HUES64 (cell line): ENCODE measurements around the gene COL2A1.

Source experiments
- H3K27ac ChIP-seq: 2 replicates; pipeline ENCODE4 v1.7.0; 2013; ENCODE audit warnings: low read depth, low read length, inconsistent platforms
- H3K27me3 ChIP-seq: 2 replicates; pipeline ENCODE4 v1.6.1; 2013; ENCODE audit warnings: mild to moderate bottlenecking, low read length; ENCODE audit not compliant: insufficient read depth
- H3K36me3 ChIP-seq: 2 replicates; pipeline ENCODE4 v1.6.1; 2013; ENCODE audit warnings: mild to moderate bottlenecking, low read length; ENCODE audit not compliant: insufficient read depth
- H3K4me1 ChIP-seq: 2 replicates; pipeline ENCODE4 v1.6.1; 2013; ENCODE audit warnings: mild to moderate bottlenecking, low read length, moderate library complexity; ENCODE audit not compliant: insufficient read depth
- H3K4me3 ChIP-seq: 2 replicates; pipeline ENCODE4 v1.5.1; 2013; ENCODE audit warnings: mild to moderate bottlenecking, low read length, moderate library complexity
- H3K9ac ChIP-seq: 2 replicates; pipeline ENCODE4 v1.6.1; 2013; ENCODE audit warnings: mild to moderate bottlenecking, low read depth, low read length
- H3K9me3 ChIP-seq: 2 replicates; pipeline ENCODE4 v1.6.1; 2013; ENCODE audit warnings: low read depth, low read length; ENCODE audit not compliant: insufficient read depth
- WGBS: fragments of 150-250, 120-280 bp; methylation state at CpG from one replicate; pipeline ENCODE4 v1.1.7; 2013; ENCODE audit warnings: missing lambda C conversion rate; 5-methylcytosine and 5-hydroxymethylcytosine counted together

Gene COL2A1

DNA sequence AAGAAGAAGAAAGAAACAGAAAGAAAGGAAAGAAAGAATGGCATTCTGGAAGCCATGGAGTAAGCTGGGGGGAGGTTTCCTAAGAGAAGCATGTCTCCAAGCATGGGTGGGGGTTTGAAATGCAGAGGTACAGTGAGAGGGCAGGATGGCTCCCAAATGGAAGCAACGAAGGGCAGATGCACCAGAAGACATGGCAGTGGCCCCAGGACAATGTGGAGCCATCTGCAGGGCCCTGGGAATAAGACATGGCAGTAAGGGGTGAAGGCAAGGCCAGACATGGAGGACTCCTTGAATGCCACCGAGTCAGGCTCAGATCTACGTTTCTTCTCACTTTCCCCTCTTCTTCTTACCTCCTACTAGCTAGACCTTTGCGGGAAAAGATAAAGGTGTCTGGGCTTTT, 4.7 kb upstream of the COL2A1 start:
- 0 out of 2 replicates have a peak, but pooled peaks cover 5% of the 10 kb centered on the region for H3K4me1 ChIP-seq
- H3K4me3 ChIP-seq = no peak overlapping the region
- peaks cover 100% of the 10 kb centered on the region for H3K27me3 ChIP-seq
- H3K9me3 ChIP-seq = no peaks in the 10 kb centered on the region
- 60% methylated on average over 2 of the region's 4 CpGs for WGBS
- no peak overlapping the region for H3K9ac ChIP-seq
- H3K36me3 ChIP-seq = no peaks in the 10 kb centered on the region
- no peak overlapping the region for H3K27ac ChIP-seq

DNA sequence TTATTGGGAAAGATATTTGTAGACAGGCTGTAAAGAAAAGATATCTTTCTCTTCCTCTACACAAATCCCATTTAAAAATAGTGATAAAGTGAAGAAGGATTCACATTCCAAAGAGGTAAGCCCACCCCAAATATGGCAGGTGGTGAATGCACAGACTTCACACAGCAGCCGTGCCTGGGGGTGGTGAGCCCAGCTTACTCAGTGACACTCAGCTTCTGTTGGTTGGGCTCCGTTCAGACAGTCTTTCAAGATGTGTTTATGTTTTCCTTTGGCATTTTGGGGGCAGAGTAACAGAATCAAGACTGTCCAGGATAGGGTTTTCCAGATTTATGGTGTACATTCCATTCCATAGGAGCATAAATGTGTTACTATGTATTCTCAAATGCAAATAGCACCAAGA, 4.1 kb upstream of the COL2A1 start:
- Histone ChIP-seq H3K27ac (no peak overlapping the region), H3K4me3 (no peak overlapping the region), H3K4me1 (peaks cover 9% of the 10 kb centered on the region; the same call in 1 of the 2 replicates), H3K27me3 (peaks cover 100% of the 10 kb centered on the region), H3K36me3 (no peaks in the 10 kb centered on the region), H3K9me3 (no peaks in the 10 kb centered on the region), H3K9ac (no peak overlapping the region)
- 25% methylated on average over 2 of the region's 2 CpGs for WGBS

DNA sequence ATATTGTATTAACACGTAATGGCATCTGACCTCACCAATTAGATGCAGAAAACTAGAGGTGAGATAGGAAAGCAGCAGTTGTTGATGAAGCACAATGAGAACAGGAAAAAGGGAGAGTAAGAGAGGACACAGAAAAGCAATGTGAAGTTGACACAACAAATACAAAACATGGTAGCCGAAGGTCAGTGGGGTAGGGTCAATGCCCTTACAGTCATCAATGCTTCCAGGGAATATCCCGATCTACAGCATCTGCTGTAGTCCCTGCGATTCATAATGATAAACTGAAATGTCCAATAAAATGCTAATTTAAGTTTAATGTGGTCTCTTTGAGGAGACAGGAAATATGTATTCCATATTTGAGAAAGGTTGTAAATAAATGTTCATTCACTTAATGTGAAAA, 2.9 kb upstream of the COL2A1 start:
- Histone ChIP-seq H3K9me3 (no peaks in the 10 kb centered on the region), H3K9ac (no peak overlapping the region), H3K27ac (no peak overlapping the region), H3K4me1 (peaks cover 18% of the 10 kb centered on the region), H3K4me3 (no peak overlapping the region), H3K27me3 (peaks cover 100% of the 10 kb centered on the region), H3K36me3 (no peaks in the 10 kb centered on the region)
- WGBS = 93% methylated on average over 4 of the region's 4 CpGs

DNA sequence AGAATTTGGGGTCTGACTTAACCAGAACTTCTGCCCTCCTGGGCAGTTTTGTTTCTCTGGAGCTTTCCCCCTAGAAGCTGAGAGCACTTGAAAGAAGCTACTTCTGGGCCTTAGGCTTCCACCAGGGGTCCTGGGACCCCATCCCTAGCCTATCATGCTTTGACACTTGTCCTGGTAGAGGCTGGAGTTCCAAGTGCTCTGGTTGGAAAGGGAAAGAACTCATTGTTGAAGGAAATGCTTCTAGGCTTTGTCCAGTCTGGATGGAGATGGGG, 1.4 kb upstream of the COL2A1 start:
- H3K27me3 ChIP-seq = peaks cover 100% of the 10 kb centered on the region
- H3K36me3 ChIP-seq = no peaks in the 10 kb centered on the region
- no peak overlapping the region for H3K9ac ChIP-seq
- no peak overlapping the region for H3K27ac ChIP-seq
- H3K9me3 ChIP-seq = no peaks in the 10 kb centered on the region
- peak overlapping the region; percentile 55 for H3K4me3 ChIP-seq
- H3K4me1 ChIP-seq = peaks cover 25% of the 10 kb centered on the region

DNA sequence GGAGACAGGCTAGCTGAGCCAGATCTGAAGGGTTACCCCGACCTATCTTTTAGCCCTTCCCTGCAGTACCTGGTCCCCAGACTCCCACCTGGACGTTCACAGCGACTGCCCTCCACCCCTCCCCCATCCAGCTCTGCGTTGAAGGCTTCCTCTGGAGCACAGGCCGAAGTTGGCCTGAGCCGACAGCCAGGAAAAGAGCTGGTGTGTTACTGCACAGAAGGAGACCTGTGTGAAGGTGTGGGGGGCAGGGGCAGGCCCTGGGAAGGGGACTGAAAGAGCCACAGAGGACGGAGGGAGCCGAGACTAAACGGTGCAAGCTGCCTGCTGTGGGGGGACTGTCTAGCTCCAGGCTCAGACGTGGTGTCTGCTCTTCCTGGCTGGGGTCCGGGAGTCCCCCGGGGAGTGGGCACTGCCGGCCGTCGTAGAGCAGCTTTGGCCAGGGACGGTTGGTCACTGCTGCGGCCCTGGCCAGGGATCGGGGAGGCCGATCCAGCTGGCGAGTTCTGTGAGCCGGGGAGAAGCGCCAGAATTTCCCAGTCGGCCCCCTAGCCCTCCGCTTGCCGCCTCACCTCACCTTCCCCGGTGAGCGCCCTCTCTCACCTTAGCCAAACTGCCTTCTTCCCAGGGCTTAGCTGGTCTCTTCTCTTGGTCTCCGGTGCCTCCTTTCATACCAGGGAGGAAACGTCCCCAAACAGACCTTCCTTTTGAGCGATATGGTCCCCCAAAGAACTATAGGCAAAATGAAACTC, 899 bp upstream of the COL2A1 start:
- Histone ChIP-seq H3K9ac (peak overlapping the region; percentile 3), H3K27ac (no peak overlapping the region), H3K36me3 (no peaks in the 10 kb centered on the region), H3K27me3 (peaks cover 100% of the 10 kb centered on the region), H3K9me3 (no peaks in the 10 kb centered on the region), H3K4me1 (peaks cover 29% of the 10 kb centered on the region), H3K4me3 (peak overlapping the region; percentile 55)
- WGBS = 4% methylated on average over 30 of the region's 30 CpGs

DNA sequence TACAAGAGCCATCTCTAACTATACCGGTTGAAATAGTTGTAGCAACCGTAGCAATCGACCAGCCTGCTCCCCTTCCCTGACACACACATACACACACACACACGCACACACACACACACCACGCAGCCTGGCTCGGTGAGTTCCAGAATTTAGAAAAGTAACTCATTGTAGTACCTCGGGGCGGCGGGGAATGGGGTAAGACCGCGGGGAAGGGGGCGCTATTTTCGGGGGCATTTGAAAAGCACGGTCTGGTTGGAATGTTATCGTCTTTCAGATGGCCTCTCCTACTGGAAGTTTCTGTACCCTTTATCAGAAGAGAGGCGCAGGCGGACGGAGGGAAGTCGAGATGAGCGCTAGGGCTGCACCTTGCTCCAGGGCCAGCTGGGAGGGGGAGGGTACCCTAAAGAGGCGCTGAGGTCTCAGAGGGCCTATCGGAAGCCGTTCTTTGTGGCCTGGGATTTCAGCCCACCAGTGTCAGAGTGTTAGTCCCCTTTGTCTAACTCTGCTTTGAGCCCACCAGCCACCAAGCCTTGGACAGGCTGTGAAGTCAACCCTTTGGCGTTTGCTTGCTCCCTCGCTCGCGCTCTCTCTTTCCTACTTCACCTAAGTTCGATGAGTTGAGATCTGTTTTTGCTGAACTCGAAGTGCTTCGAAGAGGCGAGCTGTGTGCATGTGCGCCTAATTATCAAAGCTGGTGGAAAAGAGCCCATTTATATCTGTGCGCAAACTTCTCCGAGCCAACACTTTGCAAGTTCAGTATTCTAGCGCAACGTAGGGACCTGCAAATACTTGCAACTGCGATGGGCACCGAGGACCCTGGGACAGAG, 837 bp downstream of the COL2A1 start:
- H3K4me1 ChIP-seq = peaks cover 31% of the 10 kb centered on the region
- H3K9me3 ChIP-seq = no peaks in the 10 kb centered on the region
- H3K4me3 ChIP-seq = peak overlapping the region; percentile 55
- peaks cover 100% of the 10 kb centered on the region for H3K27me3 ChIP-seq
- H3K27ac ChIP-seq = no peak overlapping the region
- H3K9ac ChIP-seq = no peak overlapping the region; the same call in 1 of the 2 replicates
- no peaks in the 10 kb centered on the region for H3K36me3 ChIP-seq
- 7% methylated on average over 38 of the region's 38 CpGs for WGBS

DNA sequence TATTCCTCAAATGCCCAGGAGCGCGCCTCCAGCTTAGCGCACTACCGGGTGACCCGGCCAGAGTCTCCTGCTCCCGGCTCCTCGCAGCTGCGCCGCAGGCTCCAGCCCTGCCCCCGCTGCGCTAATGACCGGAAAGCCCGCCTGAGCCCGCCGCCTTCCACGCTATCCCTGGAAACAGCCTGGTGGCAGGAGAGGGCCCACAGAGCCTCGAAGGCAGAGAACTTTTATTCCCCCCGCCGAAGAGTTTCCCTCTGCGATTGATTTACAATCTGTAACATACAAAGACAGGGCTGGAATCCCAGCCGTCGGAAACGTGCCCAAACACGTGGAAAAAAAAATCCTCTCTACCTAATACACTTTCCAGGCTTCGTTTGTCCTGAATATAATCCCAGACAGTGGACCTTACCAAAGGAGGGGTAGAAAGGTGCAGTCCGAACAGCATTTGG, 1.5 kb downstream of the COL2A1 start:
- Histone ChIP-seq H3K4me1 (peaks cover 34% of the 10 kb centered on the region), H3K27me3 (peaks cover 100% of the 10 kb centered on the region), H3K9ac (no peak overlapping the region), H3K9me3 (no peaks in the 10 kb centered on the region), H3K4me3 (peak overlapping the region; percentile 55), H3K36me3 (no peaks in the 10 kb centered on the region), H3K27ac (no peak overlapping the region)
- 2% methylated on average over 26 of the region's 26 CpGs for WGBS

DNA sequence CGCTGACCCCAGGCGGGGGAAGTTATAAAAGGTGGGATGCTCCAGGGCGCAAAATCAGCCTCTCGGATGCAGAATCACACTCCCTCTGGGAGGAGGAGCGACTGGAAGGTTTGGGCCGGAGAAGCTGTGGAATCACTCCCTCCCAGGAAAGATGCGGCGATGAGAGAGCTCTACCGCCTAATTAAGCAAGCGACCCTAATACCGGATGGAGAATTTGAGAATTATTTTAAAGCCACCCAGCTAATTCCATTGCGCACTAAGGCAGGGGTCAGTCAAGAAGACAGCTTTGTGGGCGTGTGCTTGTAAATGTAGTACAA, 1.9 kb downstream of the COL2A1 start:
- Histone ChIP-seq H3K27ac (no peak overlapping the region), H3K36me3 (no peaks in the 10 kb centered on the region), H3K9me3 (no peaks in the 10 kb centered on the region), H3K4me3 (peak overlapping the region; percentile 55), H3K9ac (no peak overlapping the region), H3K4me1 (peaks cover 34% of the 10 kb centered on the region), H3K27me3 (peaks cover 100% of the 10 kb centered on the region)
- WGBS = under 1% methylated on average over 13 of the region's 13 CpGs

DNA sequence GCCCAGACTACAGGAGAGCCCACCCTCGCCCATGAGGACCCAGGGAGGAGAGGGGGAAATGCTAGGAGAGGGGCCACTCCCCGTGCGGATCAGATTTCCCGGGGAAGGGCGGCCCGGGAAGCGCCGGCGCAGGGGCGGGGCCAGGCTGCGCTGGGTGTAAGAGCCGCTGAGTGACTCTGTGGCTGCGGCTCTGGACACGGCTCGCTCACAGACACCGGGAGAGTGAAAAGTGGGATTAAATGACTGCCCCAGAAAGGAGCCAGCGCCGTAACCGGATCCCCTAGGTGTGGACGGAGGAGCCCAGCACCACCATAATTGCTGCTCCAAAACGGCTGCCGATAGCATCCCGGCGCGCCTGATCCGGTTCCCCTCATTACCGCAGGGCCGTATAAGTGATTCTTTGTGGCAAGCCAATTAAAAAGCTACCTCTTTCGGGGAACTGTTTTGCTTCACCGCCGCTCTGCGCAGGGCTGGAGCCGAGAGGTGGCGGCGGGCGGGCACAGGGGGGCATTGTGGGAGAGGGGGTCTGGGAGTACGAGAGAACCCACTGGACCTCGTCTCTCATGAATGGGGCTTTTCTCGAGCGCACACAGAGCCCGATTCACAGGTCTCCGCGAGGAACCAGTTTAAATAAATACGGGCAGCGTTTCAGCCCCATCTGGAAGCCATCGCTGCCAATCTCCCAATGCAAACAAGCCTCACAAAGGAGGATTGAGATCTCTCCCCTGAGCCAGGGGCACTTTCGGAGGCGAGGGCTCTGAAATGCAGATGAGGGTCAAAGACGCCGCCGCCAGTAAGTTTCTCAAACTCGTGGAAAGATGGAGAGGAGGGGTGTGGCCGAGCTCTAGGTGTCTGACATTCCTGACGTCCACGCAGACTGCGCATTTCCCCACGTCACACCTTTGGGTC, 2.5 kb downstream of the COL2A1 start:
- Histone ChIP-seq H3K27me3 (peaks cover 100% of the 10 kb centered on the region), H3K4me3 (peak overlapping the region; percentile 55), H3K36me3 (no peaks in the 10 kb centered on the region), H3K27ac (no peak overlapping the region), H3K9me3 (no peaks in the 10 kb centered on the region), H3K4me1 (peaks cover 34% of the 10 kb centered on the region), H3K9ac (peak overlapping the region; percentile 14; the same call in 1 of the 2 replicates)
- under 1% methylated on average over 57 of the region's 57 CpGs for WGBS

DNA sequence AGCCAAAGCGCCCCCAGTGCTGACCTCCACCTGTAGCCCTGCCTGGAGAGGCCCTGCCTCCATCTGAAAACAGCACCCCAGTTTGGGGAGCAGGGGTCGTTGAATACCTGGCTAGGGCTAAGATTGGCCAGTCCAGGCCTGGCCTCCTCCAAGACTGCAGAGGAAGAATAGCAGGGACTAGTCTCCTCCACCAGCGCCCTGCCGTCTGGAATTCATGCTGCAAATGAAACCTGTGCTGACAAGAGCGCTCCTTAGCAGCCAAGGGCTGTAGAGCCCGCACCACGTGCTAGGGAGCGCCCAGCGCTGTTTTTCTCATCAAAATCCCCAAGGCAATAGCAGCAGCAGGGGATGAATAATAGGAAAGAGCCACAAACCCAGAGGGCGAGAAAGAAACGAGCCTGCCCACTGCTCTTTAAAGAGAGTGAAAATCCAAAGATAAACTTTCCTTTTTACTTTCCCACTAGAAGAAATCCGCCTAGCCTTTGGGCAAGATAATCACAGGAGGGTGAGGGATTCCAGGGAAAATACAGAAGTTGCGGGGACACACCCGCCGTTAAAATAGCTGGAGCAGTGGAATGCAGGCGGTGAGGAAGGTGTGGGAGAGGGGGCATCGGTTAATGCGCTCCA, 3.3 kb downstream of the COL2A1 start:
- H3K27ac ChIP-seq = no peak overlapping the region
- peaks cover 34% of the 10 kb centered on the region for H3K4me1 ChIP-seq
- no peaks in the 10 kb centered on the region for H3K9me3 ChIP-seq
- peak overlapping the region; percentile 55 for H3K4me3 ChIP-seq
- peaks cover 100% of the 10 kb centered on the region for H3K27me3 ChIP-seq
- 3% methylated on average over 18 of the region's 18 CpGs for WGBS
- H3K36me3 ChIP-seq = no peaks in the 10 kb centered on the region
- no peak overlapping the region for H3K9ac ChIP-seq
